HepG2 (cell line): ENCODE measurements around the gene BCL7A. TPM values are rescaled to one million over a fixed set of nuclear protein-coding genes. Genes with fewer than 3 reads are reported as not detected.
A peak's percentile ranks its signal among the peaks of the same experiment; 100 is the strongest.

Experiments used
- ATAC-seq: fragments of 200-7000 bp; cut with Tn5 transposase; 3 replicates; pipeline ENCODE4 v1.9.1; 2020; ENCODE audit warnings: mild to moderate bottlenecking, moderate library complexity
- BruUV-seq: library from RNA; stranded (reverse); fragments of 400-500 nt; replicated peaks from 2 replicates; lab custom pipeline; 2021; lab: Mats Ljungman, UMichigan
- CTCF ChIA-PET: fragments of 300-600 bp; formaldehyde crosslinking; extraction: SDS; loops from one replicate; lab custom pipeline; 2021; ENCODE audit warnings: low total read pairs, inconsistent platforms, low intra/inter-chr PET ratio; lab: Yijun Ruan, JAX
- POLR2A ChIA-PET: fragments of 350-600 bp; sonication (Branson Sonifier 250); formaldehyde crosslinking; loops from one replicate; lab custom pipeline; 2020; ENCODE audit warnings: antibody characterized with exemption, inconsistent platforms; lab: Yijun Ruan, JAX
- DNase-seq: peaks from one replicate; pipeline ENCODE4 v3.0.0-alpha.2; 2015; ENCODE audit warnings: low spot score
- FAIRE-seq: peaks from 3 replicates; lab custom pipeline; 2011; peaks lifted over from hg19 to GRCh38; lab: Jason Lieb, UNC
- H2AFZ ChIP-seq: one replicate; pipeline ENCODE4 v1.6.1; 2011; ENCODE audit warnings: low read length, inconsistent platforms
- H3K27ac ChIP-seq: fragments of 300-600 bp; 3 replicates; pipeline ENCODE4 v1.8.0; 2011; ENCODE audit warnings: mixed run types, mild to moderate bottlenecking, mixed read lengths, low read length, inconsistent platforms; ENCODE audit not compliant: insufficient read depth; ENCODE audit errors: extremely low read length
- H3K27me3 ChIP-seq, 2 experiments: fragments of 200-600 bp in 1 of 2; 2 replicates in 1 of 2; 3 replicates in 1 of 2; pipeline versions ENCODE4 v1.6.0 to v1.8.0; 2011; ENCODE audit warnings: low read length in 2 of 2, mild to moderate bottlenecking in 2 of 2, moderate library complexity in 2 of 2, inconsistent platforms in 1 of 2; ENCODE audit not compliant: insufficient read depth in 2 of 2, control insufficient read depth in 1 of 2
- H3K36me3 ChIP-seq, 2 experiments: fragments of 200-600 bp in 1 of 2; replicated peaks in 1 of 2; 2 replicates in 1 of 2; 3 replicates in 1 of 2; pipeline versions ENCODE4 v1.5.1 to v1.8.0; 2011; ENCODE audit warnings: low read length in 2 of 2, inconsistent platforms in 1 of 2; ENCODE audit not compliant: insufficient read depth in 2 of 2, control insufficient read depth in 1 of 2
- H3K4me1 ChIP-seq: 2 replicates; pipeline ENCODE4 v1.5.1; 2012; ENCODE audit warnings: low read length, inconsistent platforms; ENCODE audit not compliant: insufficient read depth
- H3K4me2 ChIP-seq: 2 replicates; pipeline ENCODE4 v1.6.0; 2011; ENCODE audit warnings: low read depth, low read length, inconsistent platforms
- H3K4me3 ChIP-seq, 3 experiments: fragments of 200-600 bp in 1 of 3; sonication (generic), shearing (Covaris generic) in 1 of 3; replicated peaks in 1 of 3; 2 replicates each; pipeline ENCODE4 v1.5.1; 2011 to 2016; ENCODE audit warnings: low read length in 3 of 3, inconsistent platforms in 2 of 3, low read depth in 2 of 3, mild to moderate bottlenecking in 2 of 3, control low read depth in 1 of 3, mixed read lengths in 1 of 3; ENCODE audit not compliant: insufficient read depth in 1 of 3
- H3K79me2 ChIP-seq: one replicate; pipeline ENCODE4 v1.6.1; 2011; ENCODE audit warnings: low read length, inconsistent platforms; ENCODE audit not compliant: insufficient read depth
- H3K9ac ChIP-seq: 2 replicates; pipeline ENCODE4 v1.6.0; 2011; ENCODE audit warnings: mild to moderate bottlenecking, low read depth, low read length, inconsistent platforms; ENCODE audit not compliant: insufficient read depth
- H3K9me3 ChIP-seq: 2 replicates; pipeline ENCODE4 v1.5.1; 2012; ENCODE audit warnings: mild to moderate bottlenecking, low read length
- H4K20me1 ChIP-seq: 2 replicates; pipeline ENCODE4 v1.6.0; 2011; ENCODE audit warnings: inconsistent platforms, mild to moderate bottlenecking, low read length, moderate library complexity; ENCODE audit not compliant: insufficient read depth
- AHR ChIP-seq: IDR thresholded peaks from 2 replicates; pipeline ENCODE4 v1.6.1; 2018; ENCODE audit warnings: missing genetic modification reagents, missing compliant biosample characterization
- CHD4 ChIP-seq: fragments of 200-600 bp; sonication (generic); IDR thresholded peaks from 2 replicates; pipeline ENCODE4 v1.7.0; 2017; ENCODE audit warnings: mild to moderate bottlenecking, low read length, borderline replicate concordance
- FOSL1 ChIP-seq: sonication (generic); formaldehyde crosslinking; IDR thresholded peaks from 2 replicates; pipeline ENCODE4 v1.9.0; 2021; ENCODE audit warnings: missing genetic modification reagents, borderline replicate concordance
- HNF1A ChIP-seq, 2 experiments: sonication (generic) in 1 of 2; formaldehyde crosslinking in 1 of 2; IDR thresholded peaks; 2 replicates each; pipeline versions ENCODE4 v1.4.0 to v1.6.1; 2016 to 2020; ENCODE audit warnings: borderline replicate concordance in 1 of 2, low read depth in 1 of 2, mild to moderate bottlenecking in 1 of 2, missing genetic modification reagents in 1 of 2
- MEIS1 ChIP-seq: sonication (generic); formaldehyde crosslinking; IDR thresholded peaks from 2 replicates; pipeline ENCODE4 v1.9.0; 2021; ENCODE audit warnings: mild to moderate bottlenecking, missing genetic modification reagents, moderate library complexity, borderline replicate concordance
- NFYB ChIP-seq: sonication (generic); formaldehyde crosslinking; IDR thresholded peaks from 2 replicates; pipeline ENCODE4 v1.4.0; 2020; ENCODE audit warnings: missing genetic modification reagents
- PCBP1 ChIP-seq: fragments of 200-400 bp; formaldehyde crosslinking; IDR thresholded peaks from 2 replicates; pipeline ENCODE4 v1.6.1; 2017; ENCODE audit warnings: mild to moderate bottlenecking, low read depth, low read length, borderline replicate concordance
- PHB2 ChIP-seq: fragments of 450-650 bp; IDR thresholded peaks from 2 replicates; pipeline ENCODE4 v1.6.1; 2018; ENCODE audit not compliant: partially characterized antibody
- ZFP90 ChIP-seq: sonication (generic); formaldehyde crosslinking; IDR thresholded peaks from 2 replicates; pipeline ENCODE4 v1.8.0; 2022; ENCODE audit warnings: missing genetic modification reagents, mild to moderate bottlenecking, inconsistent platforms, borderline replicate concordance
- ZNF17 ChIP-seq: sonication (generic); formaldehyde crosslinking; IDR thresholded peaks from 2 replicates; pipeline ENCODE4 v1.5.0; 2020; ENCODE audit warnings: mild to moderate bottlenecking, missing genetic modification reagents
- ZNF30 ChIP-seq: sonication (generic); formaldehyde crosslinking; IDR thresholded peaks from 2 replicates; pipeline ENCODE4 v1.5.0; 2020; ENCODE audit warnings: mild to moderate bottlenecking, missing genetic modification reagents
- ZNF670 ChIP-seq: sonication (generic); formaldehyde crosslinking; IDR thresholded peaks from 2 replicates; pipeline ENCODE4 v1.8.0; 2022; ENCODE audit warnings: mild to moderate bottlenecking, missing genetic modification reagents, borderline replicate concordance
- ZNF891 ChIP-seq: sonication (generic); formaldehyde crosslinking; IDR thresholded peaks from 2 replicates; pipeline ENCODE4 v1.5.0; 2020; ENCODE audit warnings: mild to moderate bottlenecking, missing genetic modification reagents
- WGBS: methylation state at CpG from one replicate; pipeline ENCODE4 v1.1.6; 2017; ENCODE audit warnings: low lambda C conversion rate; 5-methylcytosine and 5-hydroxymethylcytosine counted together
- in situ Hi-C: cut with HindIII; loops from 2 replicates; pipeline ENCODE4 v1.10.0; 2017; ENCODE audit warnings: low pct_unique_long_range_greater_than_20kb; ENCODE audit not compliant: extremely low pct_ligation_motif_present
- intact Hi-C: fragments of 100-400 bp; cut with micrococcal nuclease; formaldehyde crosslinking; loops from one replicate; pipeline ENCODE4 v1.10.0; 2022; ENCODE audit not compliant: unreplicated experiment
- polyA plus RNA-seq, 8 experiments: library from polyadenylated mRNA; depleted of rRNA in 3 of 8; stranded (reverse) in 7 of 8; unstranded in 1 of 8; fragments of >200 nt; fragmentation: Illumina TruSeq in 4 of 8; extraction: Trizol in 4 of 8; gene quantifications; 2 replicates each; pipeline versions ENCODE4 v1.2.1 to v1.2.3, GENCODE V29; 2011 to 2016; ENCODE audit warnings: low read depth in 4 of 8, missing spikeins in 1 of 8, mixed read lengths in 1 of 8; ENCODE audit not compliant: insufficient read depth in 1 of 8
- total RNA-seq, 5 experiments: library from RNA; depleted of rRNA; stranded (reverse); fragments of >200 nt; fragmentation: Illumina TruSeq; extraction: Trizol; gene quantifications; 2 replicates each; pipeline ENCODE4 v1.2.3, GENCODE V29; 2016; ENCODE audit warnings: low read depth in 1 of 5

BCL7A gene
- total and polyA plus RNA-seq, 2 of the 13 experiments (the other 11 are each of a cell fraction or from before 2014, with no cell fraction given) = 4.1 to 6.2 TPM

GRCh38 chr12:122064025-122064777, 42.5 kb downstream of the BCL7A start (continued):
- TF ChIP-seq HNF1A (IDR thresholded peaks at IDR 0.05; ENCODE audit: low read depth) = no peak
- no peak for TF ChIP-seq HNF1A (CRISPR knock-in tag; IDR thresholded peaks at IDR 0.05; ENCODE audit: borderline replicate concordance)
- TF ChIP-seq ZFP90 (CRISPR knock-in tag) = no peak; the same call in 1 of the 2 replicates

- intact Hi-C loops (loop anchor here (1.0 kb wide), 1 partner anchor 13 kb away; the partner anchor contains the start of gene MLXIP), in situ Hi-C loops (no loop called here)
- H3K27ac ChIP-seq = peak overlapping the region; percentile 46
- peak overlapping the region in 1 of 3 experiments; percentile 42; a peak in 1 of 6 replicates for H3K4me3 ChIP-seq
- peak overlapping the region; percentile 27; the same call in 1 of the 2 replicates for H3K9ac ChIP-seq
- POLR2A ChIA-PET = interaction anchor here (2.3 kb wide), 1 partner anchor 13 kb away, joined by 9 read pairs; the partner anchor contains the start of gene MLXIP
- H3K4me1 ChIP-seq = peaks cover 45% of the 10 kb centered on the region
- no peak overlapping the region for H2AFZ ChIP-seq
- H3K9me3 ChIP-seq = no peaks in the 10 kb centered on the region
- H3K27me3 ChIP-seq = no peaks in the 10 kb centered on the region
- no peaks in the 10 kb centered on the region for H3K79me2 ChIP-seq
- no peaks in the 10 kb centered on the region for H4K20me1 ChIP-seq
- no TSS peak for BruUV-seq
- no peak for FAIRE-seq
- WGBS = 85% methylated on average over 12 of the region's 16 CpGs
- peak overlapping the region; percentile 85 for H3K4me2 ChIP-seq
- peak; percentile 69 for DNase-seq
- ATAC-seq = peak; percentile 59
- H3K36me3 ChIP-seq = peaks cover 0 to 2% of the 10 kb centered on the region in 2 experiments; a peak in 1 of 5 replicates
- CTCF ChIA-PET = interaction anchor here (0.6 kb wide), 1 partner anchor 235 kb away, joined by 3 read pairs; no protein-coding TSS in a partner anchor
- no peak for TF ChIP-seq PCBP1
- peak; percentile 74 for TF ChIP-seq NFYB (CRISPR knock-in tag)
- TF ChIP-seq ZNF891 (CRISPR knock-in tag) = no peak
- 0 out of 2 replicates have a peak, but pooled peaks have one; percentile 4 for TF ChIP-seq AHR (CRISPR knock-in tag)
- TF ChIP-seq PHB2 = no peak
- no peak for TF ChIP-seq CHD4
- TF ChIP-seq FOSL1 (CRISPR knock-in tag) = no peak
- no peak for TF ChIP-seq ZNF670
- no peak for TF ChIP-seq ZNF17 (CRISPR knock-in tag)
- TF ChIP-seq MEIS1 (CRISPR knock-in tag) = no peak
- TF ChIP-seq ZNF30 (CRISPR knock-in tag) = no peak
These were observed 43.3 kb downstream of the BCL7A start for GRCh38 chr12:122064780-122065588.
